ENCODE data around the gene ABCA10. TPM values are rescaled to one million over a fixed set of nuclear protein-coding genes. Genes with fewer than 3 reads are reported as not detected.
"Not testable (repeated sequence)": the region's sequence is repeated elsewhere in the genome, so short reads cannot be mapped to it uniquely, and the experiment has no call there.

ABCA10 gene
- polyA plus RNA-seq, 1 donor = 9.5 TPM

DNA sequence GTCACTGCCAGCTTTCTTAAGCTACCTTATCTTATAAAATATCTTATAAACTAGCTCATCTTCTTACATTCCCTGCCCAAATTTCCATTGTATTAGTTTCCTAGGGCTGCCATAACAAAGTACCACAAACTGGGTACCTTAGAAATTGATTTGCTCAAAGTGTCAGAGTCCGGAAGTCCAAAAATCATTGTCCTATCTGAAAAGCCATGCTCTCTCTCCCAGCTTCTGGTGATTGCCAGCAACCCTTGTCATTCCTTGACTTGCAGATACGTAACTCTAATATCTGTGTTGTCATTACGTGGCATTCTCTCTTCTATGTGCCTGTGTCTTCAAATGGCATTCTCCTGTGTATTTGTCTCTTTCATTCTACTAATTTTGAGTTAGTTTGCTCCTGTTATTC is 2.3 kb upstream of the ABCA10 start:
- no peak for DNase-seq (ENCODE audit: low read depth)

DNA sequence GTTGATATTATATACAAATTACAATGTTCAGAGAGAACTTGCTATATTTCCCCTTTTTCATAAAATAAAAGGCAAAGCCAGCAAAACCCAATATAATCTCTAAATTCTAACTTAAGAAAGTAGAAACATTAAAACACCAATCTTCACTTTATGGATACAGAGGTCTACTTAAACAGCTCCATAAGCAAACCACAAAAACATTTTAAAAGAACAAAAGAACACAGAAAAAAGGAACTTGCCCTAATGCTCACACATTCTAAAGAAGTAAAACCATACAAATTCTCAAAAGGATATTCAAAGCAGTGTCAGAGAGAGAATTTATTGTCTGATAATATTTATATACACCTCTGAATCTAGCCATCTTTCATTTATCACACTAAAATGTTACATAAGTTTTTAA is 606 bp downstream of the ABCA10 start:
- no peak for DNase-seq (ENCODE audit: low read depth)

DNA sequence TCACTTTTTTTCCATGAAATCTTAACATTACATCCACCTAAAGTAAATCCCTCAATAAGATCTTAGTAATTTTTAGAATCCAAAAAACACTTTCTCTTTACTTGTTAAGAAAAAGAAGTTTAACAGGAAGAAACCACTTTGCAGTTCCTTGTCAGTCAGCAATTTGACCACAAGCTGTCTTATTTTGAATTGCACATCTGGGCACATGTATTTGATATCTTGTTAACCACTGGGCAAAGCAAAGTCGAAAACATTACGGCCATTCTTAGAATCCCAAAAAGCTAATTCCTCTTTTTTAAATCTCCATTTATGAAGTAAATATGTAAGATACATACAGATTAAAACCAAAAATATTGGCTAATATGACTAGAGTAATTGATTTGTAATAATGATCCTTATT is 1.1 kb downstream of the ABCA10 start:
- no peak for DNase-seq (ENCODE audit: low read depth)

DNA sequence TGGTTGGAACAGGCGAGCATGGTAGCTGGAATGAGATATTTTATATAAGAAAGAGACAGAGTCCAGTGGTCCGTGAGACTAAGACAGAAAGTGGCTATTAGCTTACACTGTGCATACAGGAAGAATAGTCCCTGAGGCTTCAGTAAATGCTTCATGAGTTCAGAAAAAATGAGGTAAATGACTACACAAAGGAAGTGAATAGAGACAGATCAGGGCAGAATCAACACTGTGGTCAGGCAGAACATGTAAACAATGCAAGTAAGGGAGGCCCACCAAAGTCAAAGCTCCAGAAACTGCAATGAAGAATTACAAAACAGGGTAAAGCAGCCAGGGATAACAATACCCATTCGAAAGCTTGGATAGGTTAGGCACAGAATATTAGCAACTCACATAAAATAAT is 4.8 kb downstream of the ABCA10 start:
- DNase-seq (ENCODE audit: low read depth) = no peak

- no peak for DNase-seq (ENCODE audit: low read depth)
Measured at GRCh38 chr17:69222707-69223258, 5.8 kb downstream of the ABCA10 start.

DNA sequence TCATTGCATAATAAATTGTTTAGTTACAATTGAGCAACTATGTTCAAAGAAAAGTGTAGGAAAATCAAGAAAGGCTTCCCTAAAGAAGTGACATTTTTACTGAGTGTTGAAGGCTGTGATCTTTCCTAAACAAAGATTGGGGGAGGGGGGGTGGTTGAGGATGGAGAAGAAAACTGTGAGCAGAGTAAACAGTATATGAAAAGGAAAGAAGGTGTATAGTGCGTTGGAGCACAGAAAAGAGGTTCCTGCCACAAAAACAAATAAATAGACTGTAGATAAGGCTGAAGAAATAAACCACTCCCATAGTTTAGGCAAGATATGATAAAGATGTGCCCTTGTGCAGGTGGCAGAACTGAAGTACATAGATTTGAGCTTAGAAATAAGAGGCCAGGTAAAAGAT is 8.5 kb downstream of the ABCA10 start:
- no peak for DNase-seq (ENCODE audit: low read depth)

GRCh38 chr17:69218986-69219385 is 9.6 kb downstream of the ABCA10 start:
- DNase-seq (ENCODE audit: low read depth) = no peak

DNA sequence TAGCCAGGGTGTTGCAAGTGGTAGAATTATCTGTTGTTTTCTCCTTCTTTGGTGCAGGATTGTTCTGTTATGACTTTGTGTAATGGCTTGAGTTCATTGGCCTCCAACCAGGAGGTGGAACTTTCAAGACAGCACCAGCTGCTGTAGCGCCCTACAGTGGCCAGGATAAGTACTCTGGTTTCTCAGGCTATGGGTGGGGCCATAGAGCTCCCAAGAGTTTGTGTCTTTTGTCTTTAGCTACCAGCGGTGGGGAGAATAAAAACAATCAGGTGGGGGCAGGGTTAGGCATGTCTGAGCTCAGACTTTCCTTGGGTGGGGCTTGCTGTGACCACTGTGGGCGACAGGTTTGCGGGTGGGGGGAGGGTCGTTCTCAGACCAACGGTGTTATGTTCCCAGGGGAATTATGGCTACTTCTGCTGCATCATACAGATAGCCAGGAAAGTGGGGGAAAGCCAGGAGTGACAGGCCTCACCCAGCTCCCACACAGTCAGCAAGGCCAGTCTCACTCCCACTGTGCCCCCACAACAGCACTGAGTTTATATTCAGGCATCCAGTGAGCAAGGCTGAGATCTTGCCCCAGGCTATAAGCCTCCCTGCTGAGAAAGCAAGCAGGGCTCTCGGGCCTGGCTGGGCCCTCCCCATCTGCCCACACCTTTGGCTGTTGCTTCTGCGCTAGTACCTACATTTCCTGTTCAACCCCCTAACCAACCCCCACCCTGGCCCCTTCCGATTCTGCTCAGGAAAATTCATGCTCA is 15.4 kb downstream of the ABCA10 start:
- no peak for DNase-seq (ENCODE audit: low read depth)

GRCh38 chr17:69208640-69209039 is 20.0 kb downstream of the ABCA10 start:
- no peak for DNase-seq (ENCODE audit: low read depth)

- DNase-seq (ENCODE audit: low read depth) = no peak
Measured at GRCh38 chr17:69207151-69207550, 21.5 kb downstream of the ABCA10 start.

DNA sequence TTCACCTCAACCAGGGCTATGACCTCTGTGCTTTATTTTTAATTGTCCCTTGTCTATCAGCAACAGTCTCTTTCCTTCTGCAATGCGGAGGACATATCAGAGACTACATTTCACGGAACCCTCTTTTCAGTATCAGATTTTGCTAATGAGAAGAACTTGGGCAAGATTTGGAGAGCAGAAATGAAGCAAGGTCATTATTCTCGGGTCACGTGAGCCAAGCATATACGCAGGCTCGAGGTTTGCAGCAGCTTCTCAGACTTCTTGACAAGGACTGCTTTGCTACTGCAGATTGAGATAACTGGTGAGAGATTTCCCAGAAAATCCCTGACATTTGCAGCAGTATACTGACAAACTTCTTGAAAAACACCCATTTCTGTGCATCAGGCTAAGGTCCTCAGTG is 30.4 kb downstream of the ABCA10 start:
- no peak for DNase-seq (ENCODE audit: low read depth)

GRCh38 chr17:69196105-69196653 is 32.4 kb downstream of the ABCA10 start:
- DNase-seq (ENCODE audit: low read depth) = not testable (repeated sequence)

DNA sequence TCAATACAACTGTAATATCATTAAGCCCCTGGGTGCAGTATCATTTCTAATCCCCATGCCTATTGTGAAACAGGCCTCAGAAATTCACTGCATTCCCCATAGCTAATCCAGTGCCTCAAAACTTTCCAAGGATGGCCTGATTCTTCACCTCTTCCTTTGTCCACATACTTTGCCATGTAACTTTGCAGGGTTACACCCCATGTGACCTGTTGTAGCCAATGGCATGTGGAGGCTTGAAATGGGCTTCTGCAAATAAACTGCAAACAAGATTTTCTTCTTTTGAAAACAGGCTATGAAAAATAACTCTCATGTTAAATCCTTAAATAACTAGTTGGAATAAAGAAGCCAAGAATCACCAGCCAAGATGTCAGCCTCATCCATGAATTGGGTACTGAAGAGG is 35.9 kb downstream of the ABCA10 start:
- no peak for DNase-seq (ENCODE audit: low read depth)

GRCh38 chr17:69188796-69189195 is 39.8 kb downstream of the ABCA10 start:
- DNase-seq (ENCODE audit: low read depth) = no peak

GRCh38 chr17:69188064-69188463 is 40.6 kb downstream of the ABCA10 start:
- DNase-seq (ENCODE audit: low read depth) = no peak

- no peak for DNase-seq (ENCODE audit: low read depth)
Measured at GRCh38 chr17:69187294-69187693, 41.3 kb downstream of the ABCA10 start.

DNA sequence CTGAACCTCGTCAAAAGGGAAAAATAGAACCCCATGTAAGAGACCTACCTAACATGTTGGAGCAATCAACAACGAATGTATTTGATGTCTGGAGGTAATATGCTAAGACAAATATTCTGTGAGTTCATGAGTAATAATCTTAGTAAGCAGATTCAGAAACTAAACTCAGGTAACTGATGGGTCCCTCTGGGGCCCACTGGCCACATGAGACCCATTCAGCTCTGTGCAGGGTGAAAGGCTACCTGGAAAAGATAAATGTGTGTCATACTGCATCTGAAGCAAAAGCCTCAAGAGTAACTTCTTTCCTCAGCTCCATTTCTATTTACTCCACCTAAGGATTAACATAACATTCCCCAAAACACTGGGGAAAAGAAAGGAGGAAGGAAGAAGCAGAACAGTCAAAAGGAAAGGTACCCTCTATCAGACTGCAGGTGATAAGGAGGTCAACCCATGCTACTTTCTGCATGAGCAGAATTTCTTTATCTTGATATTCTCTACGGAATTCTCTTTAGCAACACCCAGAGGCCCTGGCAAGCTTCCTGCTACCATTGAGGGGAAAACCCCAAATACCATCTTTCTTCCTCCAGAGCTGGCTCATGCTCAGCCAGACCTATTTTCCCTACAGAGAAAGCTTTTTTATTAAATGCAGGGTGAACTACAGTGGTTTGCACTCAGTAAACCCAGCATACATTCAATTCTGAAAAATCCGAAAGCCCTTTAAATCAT is 49.2 kb downstream of the ABCA10 start:
- DNase-seq (ENCODE audit: low read depth) = no peak

DNA sequence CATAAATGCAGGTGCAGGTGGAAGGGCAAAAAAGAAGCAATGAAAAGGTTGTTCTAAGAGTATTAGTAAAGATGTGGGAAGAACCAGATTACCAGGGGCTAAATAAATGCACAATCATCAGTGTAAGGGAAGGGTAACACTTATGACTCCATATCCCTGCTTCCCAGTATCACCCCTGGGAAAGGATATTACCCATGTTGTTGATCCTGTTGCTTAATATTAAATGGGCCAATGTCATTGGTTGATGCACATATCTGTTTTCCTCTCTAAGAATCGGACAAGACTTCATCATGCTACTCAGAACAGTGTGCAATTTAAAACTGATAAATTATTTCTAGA is 52.2 kb downstream of the ABCA10 start:
- no peak for DNase-seq (ENCODE audit: low read depth)

DNA sequence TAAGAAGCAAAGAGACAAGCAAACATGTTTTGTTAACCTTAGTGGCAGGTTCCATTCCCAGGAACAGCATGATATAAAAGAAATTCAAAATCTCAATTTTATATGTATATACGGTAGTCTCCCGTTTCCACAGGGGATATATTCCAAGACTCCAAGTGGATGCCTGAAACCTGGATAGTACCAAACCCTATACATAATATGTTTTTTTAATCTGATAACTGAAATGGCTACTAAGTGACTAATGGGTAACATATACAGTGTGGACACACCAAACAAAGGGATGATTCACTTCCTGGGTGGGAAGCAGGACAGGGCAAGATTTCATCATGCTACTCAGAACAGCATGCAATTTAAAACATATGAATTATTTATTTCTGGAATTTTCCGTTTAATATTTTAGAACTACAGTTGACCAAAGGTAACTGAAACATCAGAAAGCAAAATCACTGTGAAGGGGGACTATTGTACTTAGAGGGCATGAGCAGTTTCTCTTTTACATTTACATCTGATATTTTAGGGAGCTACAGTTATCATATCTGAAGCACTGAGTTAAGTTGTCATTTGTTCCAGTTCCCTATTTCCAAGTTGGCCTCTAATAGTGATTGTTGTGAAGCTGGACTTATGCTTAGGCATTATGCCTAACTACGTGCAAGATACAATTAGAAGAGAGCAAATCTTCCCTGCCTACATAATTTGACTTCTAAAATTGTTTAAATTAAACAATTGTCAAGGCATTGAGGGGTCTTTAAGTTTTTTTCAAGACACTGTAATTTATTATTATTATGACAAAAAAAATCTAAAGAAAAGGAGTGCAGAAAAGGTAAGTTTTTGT is 52.8 kb downstream of the ABCA10 start:
- DNase-seq (ENCODE audit: low read depth) = no peak

GRCh38 chr17:69175262-69175624 is 53.4 kb downstream of the ABCA10 start:
- DNase-seq (ENCODE audit: low read depth) = no peak

- no peak for DNase-seq (ENCODE audit: low read depth)
Measured at GRCh38 chr17:69173118-69173517, 55.5 kb downstream of the ABCA10 start.

- DNase-seq (ENCODE audit: low read depth) = no peak
Measured at GRCh38 chr17:69170377-69170776, 58.2 kb downstream of the ABCA10 start.

Data from forelimb muscle (tissue), 1 donor.